GM19238 (cell line): Measurements from ENCODE around the gene TAL1.
"Not testable (repeated sequence)": the region's sequence is repeated elsewhere in the genome, so short reads cannot be mapped to it uniquely, and the experiment has no call there.

Experiments used
- DNase-seq: peaks from one replicate; pipeline ENCODE4 v3.0.0; 2011; ENCODE audit warnings: low spot score; ENCODE audit not compliant: insufficient read length

TAL1 gene

DNA sequence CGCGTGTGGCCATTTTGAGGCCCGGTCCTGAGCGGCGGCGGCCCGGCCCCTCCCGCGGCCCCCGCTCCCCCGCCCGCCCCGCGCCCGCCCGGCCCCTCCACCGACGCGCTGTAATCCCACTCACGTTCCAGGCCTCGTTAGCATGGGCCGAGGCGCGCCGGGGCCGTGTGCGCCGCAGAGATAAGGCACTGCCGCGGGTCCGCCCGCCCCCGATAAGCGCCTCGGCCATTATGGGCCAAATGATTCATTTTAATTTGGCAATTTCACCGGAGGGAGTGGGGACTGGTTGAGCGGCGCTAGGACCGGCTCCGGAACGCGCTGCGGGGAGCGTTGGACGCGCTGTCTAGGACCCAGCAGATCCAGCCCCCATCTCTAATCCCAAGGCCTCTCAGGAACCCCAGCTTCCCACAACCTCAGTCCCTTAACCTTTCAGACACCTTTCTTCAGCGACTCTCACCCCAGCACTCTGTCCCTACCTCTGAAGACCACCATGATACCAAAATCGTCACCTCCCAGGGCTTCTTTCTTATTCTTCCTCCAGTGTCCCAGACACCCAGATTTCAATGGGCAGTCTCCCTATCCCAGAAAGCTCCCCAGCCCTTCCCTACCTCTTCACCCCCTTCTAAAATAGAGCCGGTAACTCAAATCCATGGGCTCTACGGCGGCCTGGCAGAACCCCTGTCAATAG lies at the start of gene TAL1:
TSS of gene TAL1 (minus strand) at position 39 of the 688 bp plus-strand sequence. CDS start 6,337 bp downstream, outside the sequence.
- no peak for DNase-seq

DNA sequence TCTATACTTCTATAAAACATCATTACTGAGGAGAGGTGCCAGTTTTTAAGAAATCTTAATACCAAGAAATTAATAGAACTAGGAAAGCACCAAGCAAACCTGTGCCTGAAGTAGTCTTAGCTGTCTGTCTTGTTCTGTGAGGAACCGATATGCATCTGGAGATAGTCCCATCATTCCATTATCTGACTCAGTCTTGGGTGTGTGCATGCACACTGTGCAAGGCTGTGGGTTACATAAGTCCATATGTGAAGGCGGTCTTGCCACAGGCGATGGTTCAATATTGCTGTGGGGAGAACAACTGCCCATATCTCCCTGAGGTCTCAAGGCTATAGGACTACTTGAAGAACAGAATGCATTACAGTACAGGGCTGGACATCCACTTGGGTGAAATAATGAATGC lies 48.1 kb upstream of the TAL1 start:
- no peak for DNase-seq

DNA sequence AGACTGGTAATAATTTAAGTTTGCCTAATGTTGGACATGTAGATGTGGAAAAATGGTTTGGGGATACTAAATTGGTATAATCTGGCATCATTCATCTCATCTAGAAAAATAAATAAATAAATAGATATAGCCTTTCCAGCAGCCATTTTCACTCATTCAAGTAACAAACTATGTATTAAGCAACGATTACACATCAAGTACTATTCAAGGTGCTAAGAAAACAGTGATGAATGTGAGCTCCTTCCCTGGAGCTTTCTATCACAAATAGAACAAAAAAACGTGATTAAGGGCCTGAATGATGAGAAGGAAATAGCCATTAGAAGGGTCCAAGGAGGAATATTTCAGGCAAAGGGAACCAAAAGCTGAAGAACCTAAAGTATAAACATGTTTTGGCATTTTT lies 44.8 kb upstream of the TAL1 start:
- DNase-seq, result no peak

DNA sequence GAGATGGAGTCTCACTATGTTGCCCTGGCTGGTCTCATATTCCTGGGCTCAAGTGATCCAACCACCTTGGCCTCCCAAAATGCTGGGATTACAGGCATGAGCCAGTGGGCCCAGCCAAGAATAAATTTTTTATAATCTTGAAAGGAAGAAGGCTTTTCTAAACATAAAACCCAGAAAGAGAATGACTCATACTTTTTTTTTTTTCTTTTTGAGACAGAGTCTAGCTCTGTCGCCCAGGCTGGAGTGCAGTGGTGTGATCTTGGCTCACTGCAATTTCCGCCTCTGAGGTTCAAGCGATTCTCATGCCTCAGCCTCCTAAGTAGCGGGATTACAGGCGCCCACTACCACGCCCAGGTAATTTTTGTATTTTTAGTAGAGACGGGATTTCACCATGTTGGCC lies 43.8 kb upstream of the TAL1 start:
- not testable (repeated sequence) for DNase-seq

DNA sequence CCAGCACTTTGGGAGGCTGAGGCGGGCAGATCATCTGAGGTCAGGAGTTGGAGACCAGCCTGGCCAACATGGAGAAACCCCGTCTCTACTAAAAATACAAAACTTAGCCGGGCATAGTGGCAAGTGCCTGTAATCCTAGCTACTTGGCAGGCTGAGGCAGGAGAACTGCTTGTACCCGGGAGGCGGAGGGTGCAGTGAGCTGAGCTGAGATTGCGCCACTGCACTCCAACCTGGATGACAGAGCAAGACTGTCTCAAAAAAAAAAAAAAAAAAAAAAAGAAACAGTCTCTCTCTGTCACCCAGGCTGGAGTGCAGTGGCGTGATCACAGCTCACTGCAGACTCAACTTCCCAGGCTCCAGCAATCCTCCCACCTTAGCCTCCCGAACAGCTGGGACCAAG lies 33.5 kb upstream of the TAL1 start:
- DNase-seq, result not testable (repeated sequence)

DNA sequence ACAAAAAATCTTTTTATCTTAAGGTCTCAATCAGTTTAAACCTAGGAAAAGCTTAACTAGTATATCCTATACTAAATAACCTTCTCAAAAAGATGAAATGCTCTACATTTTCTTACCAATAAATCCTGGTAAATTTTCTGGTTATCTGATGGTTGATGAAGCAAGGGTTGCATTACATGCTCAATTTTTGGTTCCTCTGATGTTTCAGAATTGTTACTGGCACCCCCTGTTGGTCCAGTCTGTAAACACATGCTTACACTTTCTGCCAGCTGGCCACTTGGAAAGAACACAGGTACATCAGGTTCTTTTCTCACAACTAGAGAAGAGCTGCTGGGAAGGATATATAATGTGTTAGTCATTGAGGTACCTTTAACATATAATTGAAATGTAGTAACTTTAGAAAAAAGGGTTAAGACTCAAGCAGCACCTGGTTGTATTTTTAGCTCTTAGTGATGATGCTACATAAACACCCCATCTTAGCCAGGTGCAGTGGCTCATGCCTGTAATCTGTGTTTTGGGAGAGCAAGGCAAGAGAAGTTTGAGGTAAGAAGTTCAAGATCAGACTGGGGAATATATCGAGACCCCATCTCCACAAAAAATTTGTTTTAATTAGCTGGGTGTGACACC lies 30.9 kb upstream of the TAL1 start:
- peak; percentile 15 for DNase-seq

DNA sequence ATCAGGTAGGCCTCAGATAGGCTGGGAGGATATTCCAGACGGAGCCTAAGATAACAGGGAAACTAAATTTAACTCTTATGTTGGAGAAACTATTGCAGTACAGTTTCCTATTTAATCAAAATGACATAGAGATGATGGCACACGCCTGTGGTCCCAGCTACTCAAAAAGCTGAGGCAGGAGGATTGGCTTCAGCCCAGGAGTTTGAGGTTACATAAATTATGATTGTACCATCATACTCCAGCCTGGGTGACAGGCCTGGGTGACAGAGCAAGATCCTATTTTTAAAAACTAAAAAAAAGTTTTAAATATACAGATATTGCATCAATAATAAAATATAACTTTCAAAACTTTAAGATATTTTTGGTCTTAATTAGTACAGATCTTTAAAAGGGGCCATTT lies 25.2 kb upstream of the TAL1 start:
- no peak for DNase-seq

DNA sequence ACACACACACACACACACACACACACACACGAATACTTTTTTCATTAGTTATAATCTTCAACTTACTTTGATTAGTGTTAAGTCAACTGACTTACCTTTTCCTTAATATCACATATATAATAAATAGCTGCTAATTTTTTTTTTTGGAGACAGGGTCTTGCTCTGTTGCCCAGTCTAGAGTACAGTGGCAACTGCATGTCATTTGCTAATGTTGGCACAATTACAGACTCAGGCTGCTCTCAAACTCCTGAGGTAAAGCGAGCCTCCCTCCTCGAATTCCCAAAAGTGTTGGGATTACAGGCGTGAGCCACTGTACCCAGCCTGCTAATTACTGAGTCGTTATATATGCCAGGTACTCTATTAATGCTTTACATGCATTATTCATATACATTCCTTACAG lies 20.8 kb upstream of the TAL1 start:
- no peak for DNase-seq

DNA sequence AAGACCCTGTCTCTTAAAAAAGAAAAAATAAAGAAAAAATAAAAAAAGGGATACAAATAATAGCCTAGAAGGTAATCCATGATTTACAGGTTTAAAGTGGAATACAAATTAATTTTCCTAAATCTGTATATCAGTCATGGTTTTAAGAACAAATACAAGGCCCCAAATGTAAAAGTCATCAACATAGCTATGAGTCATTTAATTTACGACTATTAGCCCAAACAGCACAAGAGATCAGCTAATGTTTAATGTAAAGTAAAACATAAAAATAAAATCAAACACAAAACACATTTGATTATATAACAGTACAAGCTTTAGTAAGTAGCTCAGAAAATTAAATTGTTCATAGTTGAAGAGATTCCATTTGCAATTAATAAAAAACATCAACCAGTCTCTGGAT lies 20.3 kb upstream of the TAL1 start:
- DNase-seq, result no peak

DNA sequence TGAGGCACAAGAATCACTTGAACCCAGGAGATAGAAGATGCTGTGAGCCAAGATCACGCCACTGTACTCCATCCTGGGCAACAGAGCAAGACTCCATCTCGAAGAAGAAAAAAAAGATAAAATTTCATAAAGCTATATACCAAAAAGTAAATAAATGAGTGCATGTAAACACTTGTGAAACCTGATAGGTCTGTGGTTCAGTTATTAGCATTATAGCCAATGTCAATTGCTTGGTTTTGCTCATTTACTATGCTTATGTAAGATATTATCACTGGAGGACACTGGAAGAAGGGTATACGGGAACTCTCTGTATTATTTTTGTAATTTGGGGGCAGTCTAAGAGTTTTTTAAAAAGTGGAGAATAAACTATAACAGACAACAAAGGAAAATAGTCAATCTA lies 17.7 kb upstream of the TAL1 start:
- no peak for DNase-seq

DNA sequence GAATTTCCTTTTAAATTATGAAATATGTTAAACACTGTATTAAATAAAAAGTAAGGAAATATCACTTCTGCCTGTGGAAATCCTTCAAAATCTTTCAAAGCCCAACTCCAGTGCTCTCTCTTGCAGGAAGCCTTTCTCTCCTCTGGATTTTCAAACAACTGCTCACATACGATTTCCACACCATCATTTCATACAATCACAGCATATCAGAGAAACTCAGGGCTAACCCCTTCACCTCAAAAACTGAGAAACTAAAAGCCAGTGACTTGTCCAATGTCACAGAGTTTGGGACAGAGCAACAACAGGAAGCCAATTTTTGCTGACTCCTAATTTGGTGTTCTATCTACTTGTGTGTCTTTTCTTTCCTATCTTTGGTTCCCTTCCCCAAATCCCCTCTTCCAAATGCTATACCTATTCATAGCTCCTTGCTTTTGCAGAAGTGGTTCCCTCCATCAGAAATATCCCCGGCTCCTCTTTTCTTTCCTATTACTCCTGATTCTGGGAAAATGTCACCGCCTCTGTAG lies 12.4 kb upstream of the TAL1 start:
- no peak for DNase-seq

DNA sequence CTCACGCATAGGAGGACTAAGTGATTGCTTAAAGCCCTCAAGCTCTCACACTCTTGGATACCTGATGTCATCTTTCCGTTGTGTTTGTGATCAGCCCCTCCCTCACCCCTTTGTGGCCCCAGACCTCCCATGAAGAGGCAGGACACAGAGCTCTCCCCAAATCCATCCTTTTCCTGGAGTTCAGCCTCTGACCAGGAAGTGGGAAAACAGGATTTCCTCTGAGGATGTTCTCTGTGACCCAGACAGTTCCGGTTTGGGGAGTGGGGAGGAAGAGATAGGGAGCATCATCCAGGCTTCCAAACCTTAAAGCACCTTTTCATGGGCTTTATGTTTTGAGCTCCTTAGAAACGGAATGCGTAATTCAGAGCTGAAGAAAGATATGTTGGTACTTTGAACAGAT lies 11.9 kb upstream of the TAL1 start:
- no peak for DNase-seq

DNA sequence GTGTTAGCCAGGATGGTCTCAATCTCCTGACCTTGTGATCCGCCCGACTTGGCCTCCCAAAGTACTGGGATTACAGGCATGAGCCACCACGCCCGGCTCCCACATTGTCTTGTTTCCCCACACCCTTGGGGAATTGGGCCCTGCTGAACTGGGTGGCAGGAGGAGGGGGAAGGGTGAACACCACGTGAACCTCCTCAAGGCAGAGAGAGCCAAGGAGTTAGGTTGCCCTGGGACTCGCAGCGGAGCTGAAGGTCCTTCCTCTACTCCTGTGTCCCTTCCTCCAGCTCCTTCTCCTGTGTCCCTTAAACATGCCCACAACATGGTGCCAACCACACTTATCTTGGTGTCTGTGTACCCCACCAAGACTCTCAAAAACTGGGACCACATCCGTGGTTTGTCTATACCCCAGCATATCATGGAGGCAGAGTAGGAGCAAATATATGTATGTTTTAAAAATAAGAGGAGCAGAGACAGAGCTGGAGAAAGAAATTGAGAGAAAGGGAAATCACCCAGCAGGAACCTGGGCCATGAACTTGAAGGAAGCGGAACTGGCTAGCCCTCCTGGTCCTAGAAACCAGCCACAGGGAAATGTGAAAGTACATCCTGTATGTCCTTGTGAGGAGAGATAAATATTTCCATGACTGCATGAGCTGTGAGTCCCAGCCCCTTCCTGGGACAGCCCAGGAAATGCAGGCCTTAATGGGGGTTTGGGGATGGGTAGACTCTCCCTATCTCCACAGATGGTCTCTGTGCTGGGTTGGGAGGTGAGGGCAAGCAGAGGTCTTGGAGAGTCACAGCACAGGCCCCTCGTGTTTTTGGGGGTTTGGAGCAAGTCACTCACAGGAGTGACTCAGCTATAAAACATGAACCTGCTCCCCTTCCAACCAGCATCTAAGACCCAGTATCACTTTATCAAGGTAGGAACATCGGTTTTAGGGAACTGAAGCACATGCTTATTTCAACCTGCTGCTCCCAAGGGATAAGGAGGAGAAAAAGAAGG lies 9.4 kb upstream of the TAL1 start:
- DNase-seq, result no peak

DNA sequence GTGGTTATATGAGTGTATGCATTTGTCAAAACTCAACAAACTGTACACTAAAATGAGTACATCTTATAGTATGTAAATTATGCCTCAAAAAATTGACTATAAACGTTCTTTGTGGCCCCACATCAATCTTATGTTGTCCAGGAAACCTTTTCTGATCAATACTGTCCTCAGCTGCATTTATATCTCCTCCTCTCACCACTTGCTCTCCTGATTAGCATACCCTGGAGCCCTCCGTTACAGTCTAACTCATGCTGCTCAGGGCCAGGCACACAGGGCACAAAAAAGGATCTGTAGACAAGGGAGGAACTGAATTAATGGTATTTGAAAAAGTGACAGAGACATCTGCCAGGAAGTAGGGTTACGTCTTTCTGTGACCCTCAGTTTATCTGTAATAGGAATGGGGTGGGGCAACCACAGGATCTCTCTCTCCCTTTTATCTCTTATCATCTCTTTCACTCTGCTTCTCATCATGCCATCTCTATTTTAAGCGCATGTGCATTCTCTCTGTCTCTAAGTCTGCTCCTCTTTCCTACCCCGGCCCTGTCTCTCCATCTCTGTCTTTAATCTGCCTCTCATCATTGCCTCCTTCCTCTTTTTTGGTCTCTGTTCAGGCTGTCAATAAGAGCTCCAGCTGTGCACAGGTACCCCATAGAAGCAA lies 7.0 kb upstream of the TAL1 start:
- no peak for DNase-seq

DNA sequence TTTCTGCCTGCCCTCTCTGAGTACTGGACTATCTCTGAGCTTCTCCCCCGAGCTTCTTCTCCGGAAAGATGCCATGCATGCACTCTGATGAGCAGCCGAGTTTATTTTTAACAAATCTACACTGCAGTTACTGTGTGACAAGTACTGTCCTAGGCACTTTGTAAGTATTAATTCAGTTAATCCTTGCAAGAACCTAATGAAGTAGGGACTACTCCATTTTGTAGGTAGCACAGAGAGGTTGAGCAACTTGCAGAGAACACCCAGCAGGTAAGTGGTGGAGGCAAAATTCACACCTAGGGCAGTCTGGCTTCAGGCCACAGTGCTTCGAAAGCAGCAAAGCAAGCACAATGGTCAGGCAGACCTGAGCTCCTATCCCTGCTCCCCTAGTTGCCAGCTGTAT lies 3.8 kb upstream of the TAL1 start:
- DNase-seq, result no peak

DNA sequence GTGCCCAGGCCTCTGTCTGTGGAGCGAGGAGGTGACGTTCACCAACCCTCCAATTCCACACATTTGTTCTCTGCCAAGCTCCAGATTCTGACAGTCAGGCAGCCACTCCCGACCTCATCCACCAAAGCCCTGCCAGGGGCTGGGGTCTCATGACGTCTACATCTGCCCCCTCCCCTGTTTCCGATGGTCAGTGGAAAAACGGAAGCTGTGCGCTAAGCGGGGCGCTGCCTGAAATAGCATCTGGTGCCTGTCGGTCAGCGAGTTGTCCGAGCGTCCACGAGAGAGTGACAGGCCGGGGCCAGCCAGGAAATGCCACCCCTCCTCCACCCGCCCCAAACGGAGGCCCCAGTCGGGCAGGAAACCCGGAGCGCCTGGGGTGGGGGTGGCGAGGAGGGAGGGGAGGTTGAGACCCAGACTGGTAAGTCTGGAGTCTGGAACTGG lies 3.2 kb upstream of the TAL1 start:
- no peak for DNase-seq

DNA sequence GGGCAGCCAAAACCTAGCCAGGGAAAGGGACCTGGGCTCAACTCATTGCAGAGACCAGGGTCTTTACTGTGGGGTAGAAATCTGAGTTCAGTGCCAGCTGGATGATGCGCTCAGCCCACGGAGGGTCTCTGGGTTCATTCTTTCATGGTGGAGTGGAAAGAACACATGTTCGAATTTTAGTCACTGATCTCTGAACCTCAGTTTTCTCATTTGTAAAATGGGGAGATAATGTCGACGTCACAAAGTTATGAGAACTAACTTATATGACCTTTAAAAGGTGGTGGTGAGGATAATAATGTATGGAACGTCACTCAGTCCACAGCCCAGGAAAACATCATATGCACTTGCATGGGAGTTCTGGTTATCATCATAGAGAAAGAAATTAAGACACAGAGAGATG lies 1.2 kb upstream of the TAL1 start:
- no peak for DNase-seq

DNA sequence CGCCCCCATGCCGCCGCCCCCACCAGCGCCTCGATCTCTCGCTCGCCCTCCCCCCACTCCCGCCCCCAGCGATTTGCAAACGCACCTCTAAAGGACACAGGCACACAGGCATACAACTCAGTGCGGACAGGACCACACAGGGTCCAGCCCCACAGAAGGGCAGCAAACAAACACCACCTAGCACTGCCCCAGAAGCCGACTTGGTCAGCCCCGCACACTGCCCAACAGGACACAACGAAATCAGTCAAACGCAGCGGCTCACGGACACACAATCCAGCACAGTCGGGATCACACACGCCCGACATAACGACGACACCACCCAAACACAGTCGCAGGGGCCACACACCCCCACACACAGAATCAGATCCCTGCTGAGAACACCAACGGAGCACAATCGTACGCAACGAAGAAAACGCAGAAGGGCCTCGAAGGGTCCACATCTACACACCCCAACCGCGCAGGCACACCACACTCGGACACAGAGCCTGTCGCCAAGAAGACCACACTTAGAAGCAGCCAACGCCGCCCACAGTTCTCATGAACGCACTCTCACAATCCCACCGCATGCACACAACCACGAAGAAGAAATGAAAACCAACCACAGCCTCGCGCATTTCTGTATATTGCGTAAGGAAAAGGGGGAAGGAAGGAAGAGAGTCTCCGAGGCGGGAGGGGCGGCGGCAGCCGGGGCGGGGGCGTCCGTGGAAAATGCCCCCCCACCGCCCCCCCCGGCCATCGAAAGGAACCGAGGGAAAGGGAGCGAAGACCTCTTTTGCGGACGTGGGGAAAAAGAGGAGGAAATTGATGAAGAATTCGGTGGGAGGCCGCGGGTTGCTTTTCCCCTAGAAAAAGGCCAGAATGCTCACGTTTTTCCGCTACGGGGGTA lies 481 bp downstream of the TAL1 start:
- no peak for DNase-seq

DNA sequence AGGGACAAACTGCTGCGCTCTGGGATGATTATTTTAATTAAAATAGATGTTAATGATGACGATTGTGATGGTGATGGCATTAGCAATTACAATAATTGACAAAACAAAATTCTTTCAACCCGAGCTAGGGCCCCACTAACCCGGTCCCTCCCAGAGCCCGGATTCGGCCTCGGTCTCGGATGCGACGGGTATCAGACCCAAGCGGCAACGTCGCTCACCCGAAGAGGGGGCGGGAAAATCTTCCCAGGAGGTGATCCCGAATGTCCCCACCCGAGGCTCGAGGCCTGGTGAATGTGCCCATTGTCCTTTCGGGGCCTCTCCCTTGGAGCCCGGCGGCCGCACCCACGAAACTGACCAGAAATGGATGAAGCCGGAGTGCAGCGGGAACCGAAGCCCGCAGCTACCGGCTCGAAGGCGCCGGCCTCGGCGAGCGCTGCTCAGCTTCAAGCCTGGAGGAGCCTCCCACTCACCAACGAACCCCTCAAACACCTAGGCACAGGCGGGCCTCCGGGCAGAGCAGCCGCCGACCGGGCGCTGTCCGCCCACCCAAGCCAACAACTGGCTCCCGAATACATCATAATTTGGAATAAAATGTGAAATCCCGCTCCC lies 1.2 kb downstream of the TAL1 start:
- no peak for DNase-seq
